ENCODE measurements around the gene RBMX. TPM values are rescaled to one million over a fixed set of nuclear protein-coding genes. Genes with fewer than 3 reads are reported as not detected.

Gene RBMX
- total RNA-seq, result 224 and 247 TPM in 2 replicates

GRCh38 chrX:136880452-136881013 is at the start of gene RBMX:
Gene RBMX (minus strand): TSS chrX:136880725. CDS start chrX:136879427, 1,298 bp downstream.

Other genes starting within 250 kb of the RBMX start
- not detected in 2 replicates for gene CD40LG, start 232.6 kb downstream of the RBMX start, total RNA-seq
- 6.5 and 6.7 TPM in 2 replicates for gene ARHGEF6, start 99.8 kb downstream of the RBMX start, total RNA-seq
- not detected in 2 replicates for gene GPR101, start 153.3 kb upstream of the RBMX start, total RNA-seq

Measured in mammary microvascular endothelial cell (primary cell).